Measurements from ENCODE around the gene SERTAD4.

Gene SERTAD4

DNA sequence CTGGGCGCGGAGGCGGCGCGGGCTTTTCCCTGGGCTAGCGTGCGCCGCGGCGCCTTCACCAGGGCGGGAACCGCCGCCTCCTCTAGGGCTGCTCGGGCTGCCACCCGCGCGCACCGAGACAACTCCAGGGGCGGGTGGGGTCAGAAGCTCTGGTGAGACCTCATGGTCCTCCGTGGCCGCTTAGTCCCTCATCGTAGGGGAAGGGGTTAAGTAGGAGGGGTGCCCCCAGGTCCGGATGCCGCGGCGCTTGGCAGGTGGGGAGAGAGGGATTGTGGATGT, 559 bp downstream of the SERTAD4 start:
- DNase-seq (ENCODE audit: low spot score): peak; percentile 22

DNA sequence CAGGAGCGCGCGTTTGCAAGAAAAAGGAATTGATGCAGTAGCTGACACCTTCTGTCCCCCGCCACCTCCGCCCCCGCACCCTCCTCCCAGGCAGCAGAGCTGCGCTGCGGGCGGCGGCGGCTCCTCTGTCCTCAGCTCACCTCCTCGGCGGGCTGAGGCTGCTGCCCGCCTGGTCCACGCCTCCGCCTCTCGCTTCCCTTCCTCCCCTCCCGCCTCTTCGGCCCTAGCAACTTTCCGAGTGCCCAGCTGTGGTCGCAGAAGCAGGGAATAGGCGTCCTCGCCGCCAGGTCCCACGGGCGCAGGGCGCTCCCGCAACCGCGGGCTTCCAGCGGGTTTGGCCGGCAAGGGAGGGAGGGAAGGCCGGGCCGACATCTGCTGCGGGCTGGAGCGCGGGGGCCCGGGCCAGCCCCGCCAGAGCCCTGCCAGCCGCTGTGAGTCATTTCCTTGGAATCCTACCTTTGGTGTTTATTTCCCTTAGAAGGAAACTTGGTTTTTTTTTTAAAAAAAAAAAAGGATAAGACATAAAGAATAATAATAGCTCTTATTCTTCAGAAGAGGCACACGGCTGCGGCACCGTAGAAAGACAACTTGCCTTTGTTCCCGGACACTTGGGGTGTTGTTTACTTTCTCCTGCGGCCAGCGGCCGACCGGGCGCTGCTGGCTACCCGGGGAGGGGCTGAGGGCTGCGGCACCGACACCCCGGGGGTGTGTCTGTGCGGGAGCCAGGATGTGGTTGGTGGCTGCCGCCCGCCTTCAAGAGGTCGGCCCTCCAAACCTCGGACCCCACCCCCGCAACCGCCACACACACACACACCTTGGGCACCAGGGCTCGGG, 1.1 kb downstream of the SERTAD4 start:
- DNase-seq (ENCODE audit: low spot score): peak; percentile 84

DNA sequence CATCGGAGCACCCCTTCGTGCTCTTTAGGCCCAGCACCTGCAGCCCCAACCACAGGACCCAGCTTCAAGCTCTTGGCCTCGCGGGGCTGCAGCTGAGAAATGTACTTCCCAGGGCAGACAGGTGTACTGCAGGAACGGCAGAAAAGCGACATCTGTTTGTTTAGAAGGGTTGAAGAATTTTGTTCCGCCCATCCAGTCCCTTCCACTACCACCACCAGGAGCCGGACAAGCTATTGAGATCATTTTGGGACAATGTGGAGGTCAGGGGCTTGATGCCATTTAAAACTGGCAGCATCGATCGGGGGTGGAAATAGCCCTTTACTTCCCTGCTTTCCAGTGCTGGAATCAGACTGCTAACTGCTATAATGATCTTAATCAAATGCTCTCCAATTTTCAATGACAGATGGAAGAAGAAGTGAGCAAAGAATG, 1.7 kb downstream of the SERTAD4 start:
- DNase-seq (ENCODE audit: low spot score): no peak

DNA sequence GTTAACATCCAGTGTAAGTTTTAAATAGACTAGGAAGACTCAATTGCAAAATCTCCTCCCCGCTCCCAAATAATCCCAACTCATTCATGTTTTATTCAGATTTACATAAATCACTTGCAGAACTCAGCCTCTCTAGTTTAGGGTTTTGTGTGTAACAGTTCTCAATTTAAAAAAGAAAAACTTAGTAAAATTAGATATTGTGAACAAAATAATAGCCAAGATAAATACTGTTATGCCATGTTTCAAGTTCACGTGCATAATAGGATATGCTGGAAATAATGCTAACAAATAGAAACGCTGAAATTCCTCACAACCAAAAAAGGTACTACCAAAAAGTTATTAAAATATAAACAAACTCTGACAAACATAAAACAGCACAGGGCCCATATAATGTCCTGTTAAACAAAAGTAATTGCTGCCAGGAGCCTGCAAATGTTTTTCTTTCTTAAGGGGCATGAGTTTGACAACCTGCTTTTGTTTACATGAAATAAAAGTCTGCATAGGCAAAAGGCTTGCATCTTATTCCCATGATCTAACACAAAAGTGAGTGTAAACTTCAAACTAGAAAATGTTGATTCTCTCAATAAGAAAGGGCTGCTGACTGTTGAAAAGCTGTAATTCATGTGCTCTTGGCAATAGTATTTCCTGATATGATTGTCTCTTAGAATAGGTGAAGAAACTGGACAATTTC, 2.9 kb downstream of the SERTAD4 start:
- no peak for DNase-seq (ENCODE audit: low spot score)

DNA sequence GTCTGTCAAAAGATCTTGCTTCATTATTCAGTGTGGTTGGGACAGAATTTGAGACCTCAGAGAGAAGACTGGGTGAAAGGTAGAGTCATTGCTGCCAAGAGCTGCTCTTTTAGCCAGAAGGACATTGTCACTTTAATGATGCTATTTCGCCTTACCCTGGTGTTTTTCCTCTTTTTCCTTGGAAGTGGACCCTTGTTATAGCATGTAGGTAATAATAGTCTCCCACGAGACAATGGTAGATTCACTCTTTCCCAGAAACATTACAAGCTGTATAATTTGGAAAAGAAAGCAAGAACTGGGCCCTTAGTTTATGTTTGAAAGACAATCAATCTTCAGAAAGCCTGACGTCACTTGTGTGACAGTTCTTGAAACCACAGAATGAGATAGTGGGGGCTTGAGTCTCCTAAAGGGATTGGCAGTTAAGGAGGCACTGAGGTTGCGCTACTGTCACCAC, 3.8 kb downstream of the SERTAD4 start:
- DNase-seq (ENCODE audit: low spot score): no peak

DNA sequence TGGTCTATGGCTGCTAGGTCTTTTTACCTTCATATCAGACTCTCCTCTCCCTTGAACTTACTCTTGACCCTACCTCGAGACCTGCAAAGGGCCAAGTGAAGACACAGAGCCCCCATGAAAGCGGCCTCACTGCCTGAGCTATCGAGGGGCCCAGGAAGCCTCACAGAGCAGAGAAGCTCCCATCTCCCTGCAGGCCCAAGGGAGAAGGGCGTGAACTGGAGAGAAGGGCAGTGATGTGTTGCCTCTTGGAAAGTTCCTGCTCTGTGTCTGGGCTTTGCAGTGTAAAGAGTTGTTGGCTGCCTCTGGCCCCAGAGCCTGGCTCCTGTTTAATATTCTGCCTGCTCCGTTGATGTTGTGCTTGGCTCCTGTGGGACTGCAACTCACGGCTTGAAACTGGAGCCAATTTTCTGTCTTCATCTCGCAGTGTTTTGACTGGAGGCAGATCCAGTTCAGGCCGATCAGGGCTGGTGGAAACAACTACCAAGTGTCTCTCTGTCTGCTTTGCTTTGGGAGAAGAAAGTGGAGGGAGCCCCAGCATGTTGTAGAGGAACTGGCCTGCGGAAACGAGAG, 4.3 kb downstream of the SERTAD4 start:
- no peak for DNase-seq (ENCODE audit: low spot score)

DNA sequence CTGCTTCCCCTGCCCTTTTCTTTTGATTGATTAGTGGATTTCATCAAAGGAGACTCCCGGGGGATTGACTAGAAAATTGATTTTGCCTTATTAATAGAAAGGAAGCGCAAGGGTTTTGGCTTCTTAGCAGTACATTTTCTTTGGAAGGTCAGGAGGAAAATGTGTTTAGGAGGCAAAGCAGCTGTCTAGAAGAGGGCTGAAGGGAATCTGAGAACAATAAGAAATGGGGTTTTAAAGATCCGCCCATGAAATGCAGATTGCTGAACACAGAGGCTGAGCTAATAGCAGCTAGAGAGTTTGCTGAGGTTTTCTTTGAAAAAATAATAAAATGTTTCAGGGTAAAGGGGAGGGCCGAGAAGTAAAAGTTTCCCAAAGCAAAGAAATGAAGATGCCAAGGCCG, 4.9 kb downstream of the SERTAD4 start:
- DNase-seq (ENCODE audit: low spot score): no peak

DNA sequence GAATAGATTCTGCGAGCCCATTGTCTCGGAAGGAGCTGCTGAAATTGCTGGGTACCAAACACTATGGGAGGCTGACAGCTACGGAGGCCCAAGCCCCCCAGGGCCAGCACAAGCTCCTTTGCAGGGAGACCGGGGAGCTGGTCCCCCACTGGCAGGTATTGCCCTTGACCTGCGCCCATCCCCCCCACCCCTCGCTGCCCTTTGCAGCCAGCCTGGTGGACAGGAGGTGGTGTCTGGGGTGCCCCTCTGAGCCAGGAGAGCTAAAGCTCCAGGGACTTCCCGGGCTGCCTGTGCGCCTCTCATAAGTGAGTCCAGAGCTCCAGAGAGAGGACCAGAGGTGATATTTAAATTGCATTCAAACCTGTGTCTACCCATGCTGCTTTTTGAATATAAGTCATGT, 5.4 kb downstream of the SERTAD4 start:
- no peak for DNase-seq (ENCODE audit: low spot score)

DNA sequence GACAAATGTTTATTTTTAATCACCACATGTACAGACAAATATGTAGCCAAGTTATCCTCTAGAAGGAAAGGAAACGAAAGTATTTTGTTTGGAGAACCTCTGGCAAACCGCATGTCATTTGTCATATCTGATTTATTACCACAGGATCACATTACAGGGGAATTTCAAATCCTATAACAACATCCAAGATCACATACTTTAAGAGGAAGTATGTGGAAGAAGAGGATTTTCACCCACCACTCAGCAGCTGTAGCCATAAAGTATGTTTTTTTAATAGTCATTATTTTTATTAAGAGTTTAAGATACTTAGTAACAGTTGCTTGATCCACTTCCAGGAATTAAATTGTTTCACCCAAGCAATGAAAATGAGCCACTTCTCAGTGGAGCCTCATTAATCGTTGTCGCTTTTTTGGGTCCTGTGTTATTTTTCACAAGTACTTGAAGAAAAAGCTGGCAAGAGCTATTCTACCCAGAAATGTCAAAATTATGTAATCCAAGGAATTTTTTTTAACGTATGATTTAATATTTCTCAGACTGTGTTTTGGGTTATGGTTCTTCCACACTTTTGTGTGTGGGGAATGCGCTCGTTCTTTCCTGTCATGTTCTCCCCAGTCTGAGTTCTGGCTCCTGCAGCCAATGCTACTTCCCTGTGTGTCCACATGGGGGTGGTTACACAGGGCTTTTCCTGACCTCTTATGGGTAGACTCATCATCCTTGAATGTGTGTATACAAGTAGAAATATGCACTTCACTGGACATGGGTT, 6.9 kb downstream of the SERTAD4 start:
- peak; percentile 76 for DNase-seq (ENCODE audit: low spot score)

DNA sequence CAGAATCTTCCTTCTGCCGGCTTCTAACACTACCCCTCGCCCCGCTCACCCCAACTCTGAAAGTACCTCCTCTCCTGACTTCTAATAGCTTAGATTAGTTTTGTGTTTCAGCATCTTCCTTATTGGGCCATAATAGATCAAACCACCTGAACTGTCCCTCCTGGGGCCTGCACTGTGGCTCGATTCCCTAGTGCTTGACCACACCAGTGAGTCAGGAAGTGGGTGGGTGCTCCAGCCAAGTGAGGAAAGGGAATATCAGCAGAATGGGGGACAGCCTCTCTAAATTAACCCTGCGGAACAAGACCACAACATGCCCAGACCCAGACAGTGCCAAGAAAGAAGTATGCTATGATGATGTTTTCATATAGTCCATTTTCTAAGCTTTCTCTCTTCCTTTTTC, 8.5 kb downstream of the SERTAD4 start:
- DNase-seq (ENCODE audit: low spot score): no peak

DNA sequence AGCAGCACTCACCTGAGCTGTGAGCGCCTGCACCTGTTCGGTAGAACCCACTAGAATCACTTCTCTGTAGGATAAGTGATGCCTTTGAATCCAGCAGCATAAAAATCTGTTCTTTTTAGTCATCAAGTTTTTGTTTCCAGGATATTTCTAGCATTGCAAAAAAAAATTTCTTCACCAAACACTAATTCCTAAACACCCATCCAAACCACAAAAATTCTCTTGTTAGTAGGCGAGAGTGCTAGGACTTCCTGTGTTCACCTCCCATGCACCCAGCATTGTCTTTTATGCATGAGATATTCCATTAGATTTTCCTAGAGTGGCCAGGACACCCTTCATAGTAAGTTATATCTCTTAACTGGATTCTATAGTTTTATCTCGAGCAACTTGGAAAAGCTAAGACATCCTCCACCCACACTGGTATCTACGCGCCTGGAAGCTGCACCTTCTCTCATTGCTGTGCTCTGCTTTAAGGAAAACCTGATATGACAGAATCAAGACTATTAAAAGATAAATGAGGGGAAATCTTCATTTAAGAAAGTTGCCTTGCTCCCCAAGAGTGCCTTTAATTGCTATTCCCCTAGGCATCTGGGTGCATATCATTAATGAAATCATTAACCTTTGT, 12.3 kb downstream of the SERTAD4 start:
- no peak for DNase-seq (ENCODE audit: low spot score)

DNA sequence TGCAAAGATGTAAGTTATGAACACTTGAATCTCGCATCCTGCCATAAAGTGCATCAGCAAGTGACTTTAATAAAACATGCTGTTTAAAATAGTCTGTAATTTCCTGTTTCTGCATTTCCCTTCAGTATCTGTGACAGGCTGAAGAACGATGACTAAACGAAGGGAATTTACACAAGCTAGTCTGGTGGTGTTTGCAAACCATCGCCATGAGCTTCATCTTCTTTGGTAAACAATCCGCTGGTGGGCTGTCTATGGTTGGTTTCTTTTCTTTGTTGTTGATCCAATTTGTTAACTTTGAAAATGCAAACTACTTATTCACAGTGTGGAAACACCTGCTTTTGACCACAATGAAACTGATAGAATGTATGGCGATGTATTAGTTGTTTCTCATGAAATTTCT, 13.9 kb downstream of the SERTAD4 start:
- DNase-seq (ENCODE audit: low spot score): peak; percentile 56

DNA sequence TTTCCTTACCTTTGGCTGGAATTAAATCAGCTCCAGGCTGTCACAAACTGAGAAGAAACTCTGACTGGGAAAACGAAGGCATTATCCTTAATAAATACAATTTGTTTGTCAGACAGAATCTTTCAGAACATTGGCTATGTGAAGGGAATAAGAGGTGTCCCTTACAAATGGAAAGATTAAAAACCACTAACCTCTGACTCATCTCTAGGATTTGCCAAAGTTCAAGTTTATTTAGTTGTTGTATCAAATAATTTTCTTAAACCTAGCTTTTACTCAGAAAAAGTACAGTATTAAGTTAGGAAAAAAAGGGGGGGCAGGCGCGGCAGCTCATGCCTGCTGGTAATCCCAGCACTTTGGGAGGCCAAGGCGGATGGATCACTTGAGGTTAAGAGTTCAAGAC, 15.7 kb downstream of the SERTAD4 start:
- no peak for DNase-seq (ENCODE audit: low spot score)

DNA sequence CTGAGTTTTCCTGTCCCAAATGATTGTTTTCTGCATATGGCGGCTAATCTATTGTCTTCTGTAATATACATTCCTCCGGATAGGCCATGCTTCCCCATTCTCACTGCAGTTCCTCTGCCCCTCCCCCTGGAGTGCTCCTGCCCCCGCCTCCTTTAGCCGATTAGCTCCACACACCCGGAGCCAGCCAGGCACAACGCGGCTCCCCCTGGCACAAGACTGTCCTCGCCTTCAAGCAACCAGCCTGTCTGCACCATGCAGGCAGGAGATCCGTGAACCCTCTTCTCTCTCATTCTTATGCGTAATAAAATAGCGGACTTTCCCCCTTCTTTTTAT, 18.0 kb downstream of the SERTAD4 start:
- no peak for DNase-seq (ENCODE audit: low spot score)

DNA sequence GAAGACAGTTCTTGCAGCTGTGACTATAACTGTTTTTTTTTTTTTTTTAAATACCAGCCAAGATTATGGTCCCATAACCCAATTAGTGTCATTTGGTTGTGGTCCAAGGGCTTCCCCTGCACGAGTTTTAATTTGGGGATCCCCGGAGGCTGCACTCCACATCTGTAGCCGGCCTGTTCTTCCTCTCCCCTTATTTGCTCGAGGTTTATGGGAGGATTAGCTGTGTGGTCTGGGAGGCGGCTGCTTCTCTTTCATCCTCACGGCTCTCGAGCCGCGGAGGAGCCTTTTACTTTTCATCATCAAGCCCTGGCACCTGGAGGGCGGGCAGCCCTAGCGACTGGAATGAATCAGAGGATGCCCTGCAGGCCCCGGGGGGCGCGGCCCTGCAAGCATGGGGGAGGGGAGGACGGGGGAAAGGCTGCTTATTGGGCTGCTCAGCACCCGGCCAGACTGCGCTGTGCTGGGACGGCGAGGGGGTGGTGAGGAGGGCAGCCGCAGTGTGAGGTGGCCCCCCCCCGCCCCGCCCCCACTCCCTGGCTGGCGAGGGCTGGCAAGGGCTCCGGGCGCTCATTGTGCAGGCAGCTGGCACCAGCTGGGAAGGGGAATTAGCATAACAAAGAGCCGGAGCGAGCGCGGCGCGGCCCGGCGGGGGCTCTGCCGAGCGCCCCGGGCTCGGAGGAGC, 18.5 kb downstream of the SERTAD4 start:
- DNase-seq (ENCODE audit: low spot score): peak; percentile 85

DNA sequence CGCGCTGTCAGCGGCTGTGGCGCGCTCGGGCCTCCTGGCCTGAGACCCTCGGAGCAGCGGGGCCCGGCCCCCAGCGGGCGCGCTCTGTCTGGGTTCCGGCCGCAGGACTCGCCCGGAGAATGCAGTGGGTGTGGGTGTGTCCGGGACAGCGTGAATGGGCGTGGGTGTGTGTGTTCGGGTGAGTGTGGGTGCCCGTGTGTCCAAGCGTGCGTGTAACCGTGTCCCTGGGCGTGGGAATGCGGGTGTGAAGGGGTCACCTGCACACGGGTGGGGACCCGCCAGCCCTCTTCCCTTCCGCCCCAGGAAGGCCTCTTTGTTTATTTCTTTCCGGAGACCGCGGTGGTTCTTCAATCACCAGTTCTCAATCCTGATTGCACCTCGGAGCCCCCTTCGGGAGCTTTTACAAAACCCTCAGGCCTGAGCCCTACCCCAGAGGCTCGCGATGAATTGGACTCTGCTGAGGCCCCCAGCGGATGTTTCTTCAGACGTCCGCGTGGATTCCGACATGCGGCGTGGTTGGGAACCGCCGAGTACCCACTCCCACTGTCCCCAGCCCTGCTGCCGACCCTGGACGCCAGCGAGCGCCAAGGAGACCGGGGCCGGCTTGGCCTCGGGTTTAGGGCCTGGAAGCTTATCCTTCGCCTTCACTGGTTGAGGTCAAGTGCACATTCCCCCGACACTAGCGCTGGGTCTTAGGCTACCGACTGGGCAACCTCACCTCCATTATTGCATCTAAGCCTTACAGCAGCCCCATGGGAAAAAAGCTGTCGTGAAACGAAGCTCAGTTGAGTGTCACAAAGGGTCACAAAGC, 19.3 kb downstream of the SERTAD4 start:
- DNase-seq (ENCODE audit: low spot score): no peak

DNA sequence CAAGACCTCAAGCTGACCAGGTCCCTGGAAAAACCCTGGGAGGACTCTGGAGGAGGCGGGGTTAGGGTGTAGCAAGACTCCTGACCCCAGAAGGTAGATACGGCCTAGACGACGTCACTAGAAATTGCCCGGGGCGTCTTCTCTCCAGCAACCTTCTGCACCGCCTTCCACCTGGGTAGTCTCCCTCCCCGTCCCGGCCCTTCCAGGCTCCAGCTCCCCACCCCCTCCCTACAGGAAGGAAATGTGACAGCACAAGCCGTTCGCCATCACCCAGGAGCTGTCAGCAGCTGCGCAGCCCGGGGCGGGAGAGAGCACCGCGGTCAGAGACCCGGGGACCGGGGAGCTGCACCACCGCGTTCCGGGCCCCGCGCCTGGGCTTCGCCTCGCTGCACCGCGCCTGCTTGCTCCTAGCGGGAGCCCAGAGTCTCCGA, 20.0 kb downstream of the SERTAD4 start:
- DNase-seq (ENCODE audit: low spot score): peak; percentile 45

DNA sequence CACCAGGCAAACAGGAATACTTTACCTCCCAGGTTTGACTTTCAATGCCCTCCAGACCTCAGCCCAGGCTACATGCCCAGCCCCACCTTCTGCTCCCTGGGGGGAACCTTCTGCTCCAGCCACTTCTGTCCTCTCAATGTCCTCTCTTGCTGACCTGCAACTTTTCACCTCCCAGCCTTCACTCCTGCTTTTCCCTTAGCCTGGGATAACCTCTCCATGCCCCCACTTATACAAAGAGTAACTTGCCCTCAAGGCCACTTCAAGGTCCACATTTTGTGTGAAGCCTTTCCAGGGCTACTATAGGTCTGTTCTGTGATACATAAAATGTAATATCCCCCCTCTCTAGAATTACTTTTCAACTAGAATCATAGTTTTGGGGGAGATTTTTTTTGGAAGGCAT, 21.7 kb downstream of the SERTAD4 start:
- no peak for DNase-seq (ENCODE audit: low spot score)

DNA sequence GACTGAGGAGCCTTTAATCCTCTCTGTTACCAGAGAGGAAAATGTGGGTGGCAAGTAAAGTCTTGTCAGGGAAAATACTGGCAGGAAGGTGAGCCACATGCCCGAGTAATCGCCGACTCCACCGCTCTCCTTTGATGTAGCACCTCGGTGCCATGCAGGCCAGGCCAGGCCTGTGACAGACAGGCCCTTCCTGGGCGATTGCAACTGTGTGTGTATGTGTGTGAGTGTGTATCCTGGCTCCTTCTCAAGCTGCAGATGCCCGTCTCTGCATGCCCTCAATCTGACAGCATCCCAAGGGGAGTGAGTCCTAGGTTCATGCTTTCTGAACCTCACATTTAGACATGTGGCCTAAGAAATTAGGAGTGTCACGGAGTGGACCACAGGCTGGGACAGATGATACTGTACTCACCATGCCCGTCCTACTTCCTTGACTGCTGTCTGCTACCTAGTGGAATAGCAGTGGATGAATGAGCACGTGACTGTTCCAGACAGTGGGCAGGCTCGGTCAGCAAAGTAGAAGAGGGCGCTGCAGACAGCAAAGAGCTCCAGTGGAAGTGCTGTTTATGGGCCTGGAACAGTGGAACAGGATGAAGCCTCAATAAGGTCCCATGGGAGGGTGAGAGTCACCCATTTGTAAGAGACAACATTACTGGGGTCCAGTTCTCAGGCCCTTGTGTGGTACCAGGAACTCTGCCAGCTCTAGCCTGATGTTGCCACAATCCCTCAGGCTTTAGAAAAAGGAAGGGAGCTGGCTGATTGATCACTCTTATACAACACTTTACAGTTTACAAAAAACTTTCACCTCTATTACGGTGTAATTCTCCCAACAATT, 25.3 kb downstream of the SERTAD4 start:
- DNase-seq (ENCODE audit: low spot score): no peak

DNA sequence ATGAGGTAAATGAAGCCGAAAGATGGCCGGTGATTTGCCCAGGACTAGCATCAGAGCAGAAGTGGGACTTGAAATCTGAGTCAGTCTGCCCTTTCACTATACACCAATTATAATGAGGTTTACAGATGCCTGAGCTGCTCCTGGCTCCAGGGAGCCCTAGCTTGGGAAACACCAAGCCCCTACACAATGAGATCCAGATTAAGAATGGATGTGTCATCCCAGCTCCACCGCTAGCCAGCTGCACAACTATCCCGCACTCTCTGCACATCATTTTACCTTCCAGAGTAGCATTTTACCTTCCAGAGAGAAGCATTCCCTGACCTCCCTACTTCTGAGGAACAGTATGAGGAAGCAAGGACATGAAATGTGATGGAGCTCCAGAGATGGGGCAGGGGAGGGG, 27.0 kb downstream of the SERTAD4 start:
- DNase-seq (ENCODE audit: low spot score): peak; percentile 22
